Fibroblast of skin of right quadriceps (primary cell): ENCODE data around the gene ZG16.
A peak's percentile ranks its signal among the peaks of the same experiment; 100 is the strongest.
"Not testable (repeated sequence)": the region's sequence is repeated elsewhere in the genome, so short reads cannot be mapped to it uniquely, and the experiment has no call there.

Experiments
- DNase-seq: peaks from one replicate; pipeline ENCODE4 v3.0.0-alpha.2; 2013

The ZG16 gene

GRCh38 chr16:29777576-29778350 is at the start of gene ZG16:
TSS of gene ZG16 (plus strand) at chr16:29778256. CDS start at chr16:29779267, 1,011 bp downstream.
- DNase-seq, result no peak

- peak; percentile 53 for DNase-seq
Measured at GRCh38 chr16:29729116-29729521, 48.9 kb upstream of the ZG16 start.

- no peak for DNase-seq
Measured at GRCh38 chr16:29730649-29731048, 47.4 kb upstream of the ZG16 start.

DNA sequence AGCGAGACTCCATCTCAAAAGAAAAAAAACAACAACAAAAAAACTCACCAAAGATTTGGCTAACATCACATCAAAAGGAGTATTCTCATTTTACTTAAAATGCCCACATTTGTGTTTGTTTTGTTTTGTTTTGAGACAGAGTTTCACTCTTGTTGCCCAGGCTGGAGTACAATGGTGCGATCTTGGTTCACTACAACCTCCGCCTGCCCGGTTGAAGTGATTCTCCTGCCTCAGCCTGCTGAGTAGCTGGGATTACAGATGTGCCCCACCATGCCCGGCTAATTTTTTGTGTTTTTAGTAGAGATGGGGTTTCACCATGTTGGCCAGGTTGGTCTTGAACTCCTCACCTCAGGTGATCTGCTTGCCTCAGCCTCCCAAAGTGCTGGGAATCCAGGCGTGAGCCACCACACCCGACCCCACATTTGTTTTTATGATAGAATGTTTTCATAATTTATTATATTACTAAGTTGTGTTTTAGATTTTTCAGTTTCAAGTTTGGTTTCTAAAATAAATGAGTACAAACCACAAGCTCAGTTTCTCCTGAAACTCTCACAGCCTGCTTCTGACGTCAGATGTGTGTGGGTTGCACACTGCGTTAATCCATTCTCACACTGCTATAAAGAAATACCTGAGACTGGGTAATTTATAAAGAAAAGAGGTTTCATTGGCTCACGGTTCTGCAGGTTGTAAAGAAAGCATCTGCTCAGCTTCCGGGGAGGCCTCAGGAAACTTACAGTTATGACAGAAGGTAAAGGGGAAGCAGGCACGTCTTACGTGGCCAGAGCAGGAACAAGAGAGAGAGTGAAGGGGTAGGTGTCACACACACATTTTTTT is 46.1 kb upstream of the ZG16 start:
- DNase-seq, result not testable (repeated sequence)

GRCh38 chr16:29734786-29735185 is 43.3 kb upstream of the ZG16 start:
- no peak for DNase-seq

GRCh38 chr16:29736112-29736511 is 41.9 kb upstream of the ZG16 start:
- DNase-seq, result no peak

- no peak for DNase-seq
Measured at GRCh38 chr16:29736764-29737163, 41.3 kb upstream of the ZG16 start.

- DNase-seq, result no peak
Measured at GRCh38 chr16:29737713-29738112, 40.3 kb upstream of the ZG16 start.

- DNase-seq, result no peak
Measured at GRCh38 chr16:29738514-29738913, 39.5 kb upstream of the ZG16 start.

DNA sequence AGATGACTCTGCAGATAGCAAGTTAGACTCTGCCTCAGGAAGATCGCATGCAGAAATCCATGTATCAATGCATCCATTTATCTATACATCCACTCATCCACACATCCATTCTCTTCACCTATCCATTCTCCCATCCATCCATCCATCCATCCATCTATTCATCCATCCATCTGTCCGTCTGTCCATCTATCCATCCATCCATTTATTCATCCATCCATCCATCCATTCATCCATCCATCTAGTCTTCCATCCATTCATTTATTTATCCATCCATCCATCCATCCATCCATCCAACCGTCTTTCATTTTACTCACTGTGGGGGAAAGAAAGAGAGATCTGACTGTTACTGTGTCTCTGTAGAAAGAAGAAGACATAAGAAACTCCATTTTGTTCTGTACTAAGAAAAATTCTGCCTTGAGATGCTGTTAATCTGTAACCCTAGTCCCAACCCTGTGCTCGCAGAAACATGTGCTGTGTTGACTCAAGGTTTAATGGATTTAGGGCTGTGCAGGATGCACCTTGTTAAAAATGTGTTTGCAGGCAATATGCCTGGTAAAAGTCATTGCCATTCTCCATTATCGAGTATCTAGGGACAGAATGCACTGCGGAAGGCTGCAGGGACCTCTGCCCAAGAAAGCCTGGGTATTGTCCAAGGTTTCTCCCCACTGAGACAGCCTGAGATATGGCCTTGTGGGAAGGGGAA is 38.0 kb upstream of the ZG16 start:
- not testable (repeated sequence) for DNase-seq

DNA sequence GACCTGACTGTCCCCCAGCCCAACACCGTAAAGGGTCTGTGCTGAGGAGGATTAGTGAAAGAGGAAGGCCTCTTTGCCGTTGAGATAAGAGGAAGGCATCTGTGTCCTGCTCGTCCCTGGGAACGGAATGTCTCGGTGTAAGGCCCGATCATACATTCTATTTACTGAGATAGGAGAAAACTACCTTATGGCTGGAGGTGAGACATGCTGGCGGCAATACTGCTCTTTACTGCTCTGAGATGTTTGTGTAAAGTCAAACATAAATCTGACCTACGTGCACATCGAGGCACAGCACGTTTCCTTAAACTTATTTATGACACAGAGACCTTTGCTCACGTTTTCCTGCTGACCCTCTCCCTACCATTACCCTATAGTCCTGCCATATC is 37.4 kb upstream of the ZG16 start:
- DNase-seq, result not testable (repeated sequence)

GRCh38 chr16:29742683-29743275 is 35.3 kb upstream of the ZG16 start:
- DNase-seq, result no peak

DNA sequence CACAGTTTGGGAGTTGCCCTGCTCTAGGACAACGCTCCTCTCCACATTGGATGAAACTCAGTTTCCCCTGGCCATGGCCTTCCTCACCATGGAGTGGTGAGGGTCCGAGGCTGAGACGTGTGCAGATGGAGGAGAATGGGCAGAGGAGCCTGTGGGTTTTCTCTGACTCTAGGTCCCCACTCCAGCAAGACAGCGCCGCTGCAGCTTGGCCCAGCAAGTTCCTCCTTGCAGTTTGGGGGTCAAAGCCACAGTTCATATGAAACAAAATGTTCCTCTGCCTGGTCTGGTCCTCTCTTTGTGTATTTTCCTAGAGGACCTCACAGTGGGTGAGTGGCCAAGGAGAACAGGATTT is 34.6 kb upstream of the ZG16 start:
- DNase-seq, result no peak

DNA sequence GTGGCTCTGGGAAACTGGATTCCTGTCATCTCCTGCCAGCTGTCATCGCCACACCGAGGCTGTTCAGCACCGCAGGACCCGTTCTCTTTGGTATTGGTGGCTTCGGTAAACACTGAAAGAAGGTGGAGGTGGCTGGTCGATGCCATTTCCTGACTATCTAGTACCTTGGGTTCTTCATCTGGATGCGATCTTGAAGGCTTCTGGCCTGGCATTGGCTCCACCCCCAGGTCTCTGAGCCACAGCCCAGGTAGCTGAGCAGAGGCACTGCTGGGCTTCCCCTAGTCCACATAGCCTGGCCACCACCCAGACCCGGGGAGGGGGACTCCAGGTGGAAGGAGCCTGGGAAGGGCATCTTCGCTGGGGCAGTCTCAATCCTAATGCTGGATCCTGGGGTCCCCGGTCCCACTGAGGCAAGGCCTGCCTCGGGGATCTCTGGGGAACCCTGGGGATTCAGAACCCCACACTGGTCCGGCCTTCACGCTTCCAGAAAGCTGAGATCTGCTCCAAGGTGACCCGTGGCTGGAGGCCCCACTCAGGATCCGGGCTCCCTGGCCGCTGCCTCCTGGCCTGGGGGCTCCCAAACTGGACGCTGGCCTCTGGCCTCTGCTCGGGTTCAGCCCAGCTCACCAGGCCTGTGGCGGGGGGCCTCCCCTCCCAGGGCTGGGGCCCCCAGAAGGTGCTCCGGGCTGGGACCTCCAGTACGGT is 34.1 kb upstream of the ZG16 start:
- no peak for DNase-seq

- no peak for DNase-seq
Measured at GRCh38 chr16:29744541-29745101, 33.4 kb upstream of the ZG16 start.

DNA sequence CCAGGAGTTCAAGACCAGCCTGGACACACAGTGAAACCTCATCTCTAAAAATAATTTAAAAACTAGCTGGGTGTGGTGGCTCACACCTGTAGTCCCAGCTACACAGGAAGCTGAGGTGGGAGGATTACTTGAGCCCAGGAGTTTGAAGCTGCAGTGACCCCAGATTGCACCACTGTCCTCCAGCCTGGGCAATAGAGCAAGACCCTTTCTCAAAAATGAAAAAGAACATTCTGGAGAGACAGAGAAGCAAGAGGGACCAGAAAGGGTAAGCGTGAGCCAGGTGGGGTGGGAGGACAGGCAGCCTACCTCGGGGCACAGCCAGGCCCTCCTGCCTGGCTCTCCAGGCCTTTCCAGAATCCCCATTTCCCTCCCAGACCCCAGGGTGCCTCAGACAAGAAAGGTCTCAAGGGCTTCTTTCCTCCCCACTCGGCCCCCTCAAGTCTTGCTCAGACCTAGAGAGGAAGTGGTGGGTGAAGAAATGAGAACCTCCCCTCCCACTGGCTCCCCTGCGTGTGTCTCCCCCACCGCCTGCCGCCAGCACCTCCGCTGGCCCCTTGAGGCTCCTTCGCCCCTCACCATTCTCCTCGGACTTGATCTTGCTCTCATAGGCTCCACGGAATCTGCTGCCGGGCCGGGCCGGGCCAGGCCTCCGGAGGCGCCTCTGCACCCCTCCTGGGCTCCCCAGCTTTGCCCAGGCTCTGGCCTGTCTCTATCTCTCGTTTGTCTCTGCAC is 32.8 kb upstream of the ZG16 start:
- no peak for DNase-seq

DNA sequence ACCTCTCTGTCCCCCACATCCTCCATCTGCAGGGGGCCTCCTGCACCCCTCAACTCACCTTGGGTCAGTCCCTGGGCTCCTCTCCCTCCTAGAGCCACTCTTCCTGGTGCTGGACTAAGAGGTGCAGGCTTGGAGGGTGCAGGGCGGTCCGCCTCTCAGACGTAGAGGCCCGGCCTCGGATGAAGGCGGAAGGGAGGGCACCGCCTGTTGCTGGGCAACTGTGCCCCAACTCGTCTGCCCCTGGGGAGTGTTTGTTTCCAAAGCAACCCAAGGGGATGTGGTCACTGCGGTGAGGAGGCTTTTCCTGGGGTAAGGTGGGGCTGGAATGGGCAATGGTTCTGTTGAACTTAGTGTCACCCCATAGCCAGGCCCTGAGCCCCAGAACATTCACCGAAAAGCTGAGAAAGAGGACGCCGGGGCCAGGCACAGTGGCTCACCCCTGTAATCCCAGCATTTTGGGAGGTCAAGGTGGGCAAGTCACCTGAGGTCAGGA is 32.2 kb upstream of the ZG16 start, which contains the start of gene C16orf54:
Gene C16orf54 (minus strand): TSS at position 138 of the 493 bp plus-strand sequence. CDS start 1,039 bp downstream, outside the sequence.
- no peak for DNase-seq

DNA sequence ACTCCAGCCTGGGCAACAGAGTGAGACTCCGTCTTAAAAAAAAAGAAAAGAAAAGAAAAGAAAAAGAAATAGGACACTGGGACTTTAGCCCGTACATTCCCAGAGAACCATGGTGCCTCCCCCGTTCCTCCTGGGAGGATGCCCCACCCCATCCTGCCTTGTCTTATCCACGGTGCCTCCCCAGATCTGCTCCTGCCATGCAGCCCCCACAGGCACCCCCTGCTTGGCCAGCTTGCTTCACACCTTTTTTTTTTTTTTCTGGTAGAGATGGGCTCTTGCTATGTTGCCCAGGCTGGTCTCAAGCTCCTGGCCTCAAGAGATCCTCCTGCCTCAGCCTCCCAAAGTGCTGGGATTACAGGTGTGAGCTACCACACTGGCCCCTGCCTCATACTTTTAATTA is 31.5 kb upstream of the ZG16 start:
- DNase-seq, result not testable (repeated sequence)

DNA sequence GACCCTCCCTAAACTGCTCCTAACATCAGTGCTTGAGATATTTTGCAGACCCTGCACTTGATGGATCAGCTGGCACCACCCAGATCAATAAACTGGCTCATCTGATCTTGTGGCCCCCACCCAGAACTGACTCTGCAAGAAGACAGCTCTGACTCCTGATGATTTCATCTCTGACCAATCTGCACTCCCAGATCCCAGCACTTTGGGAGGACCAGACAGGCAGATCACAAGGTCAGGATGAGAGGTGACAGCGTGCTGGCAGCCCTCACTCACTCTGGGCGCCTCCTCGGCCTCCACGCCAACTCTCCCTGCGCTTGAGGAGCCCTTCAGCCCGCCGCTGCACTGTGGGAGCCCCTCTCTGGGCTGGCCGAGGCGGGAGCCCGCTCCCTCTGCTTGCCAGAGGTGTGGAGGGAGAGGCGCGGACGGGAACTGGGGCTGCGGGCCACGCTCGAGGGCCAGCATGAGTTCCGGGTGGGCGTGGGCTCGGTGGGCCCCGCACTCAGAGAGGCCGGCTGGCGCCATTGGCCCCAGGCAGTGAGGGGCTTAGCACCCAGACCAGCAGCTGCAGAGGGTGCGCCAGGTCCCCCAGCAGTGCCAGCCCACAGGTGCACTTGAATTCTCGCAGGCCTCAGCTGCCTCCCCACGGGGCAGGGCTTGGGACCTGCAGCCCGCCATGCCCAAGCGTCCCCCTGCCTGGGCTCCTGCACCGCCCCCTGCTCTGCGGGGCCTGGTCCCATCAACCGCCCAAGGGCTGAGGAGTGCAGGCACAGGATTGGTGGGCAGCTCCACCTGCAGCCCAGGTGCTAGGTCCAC is 29.9 kb upstream of the ZG16 start:
- no peak for DNase-seq

GRCh38 chr16:29748760-29749149 is 29.3 kb upstream of the ZG16 start:
- DNase-seq, result not testable (repeated sequence)
